Testis (tissue), 2 donors: ENCODE data around the gene POLR3E.

ENCODE experiments used
- POLR2A ChIP-seq: fragments of 450-650 bp; IDR thresholded peaks from one replicate; pipeline ENCODE4 v1.6.1; 2017; ENCODE audit warnings: antibody characterized with exemption, mild to moderate bottlenecking, moderate library complexity
- TF ChIP-seq, protein P1 (sequence below), 3 experiments: fragments of 450-650 bp in 2 of 3; fragments of 200-600 bp in 1 of 3; sonication (generic) in 1 of 3; IDR thresholded peaks; one replicate each; pipeline ENCODE4 v1.5.1; 2016 to 2019; ENCODE audit warnings: antibody characterized with exemption in 3 of 3, mild to moderate bottlenecking in 2 of 3, moderate library complexity in 1 of 3

DNA sequence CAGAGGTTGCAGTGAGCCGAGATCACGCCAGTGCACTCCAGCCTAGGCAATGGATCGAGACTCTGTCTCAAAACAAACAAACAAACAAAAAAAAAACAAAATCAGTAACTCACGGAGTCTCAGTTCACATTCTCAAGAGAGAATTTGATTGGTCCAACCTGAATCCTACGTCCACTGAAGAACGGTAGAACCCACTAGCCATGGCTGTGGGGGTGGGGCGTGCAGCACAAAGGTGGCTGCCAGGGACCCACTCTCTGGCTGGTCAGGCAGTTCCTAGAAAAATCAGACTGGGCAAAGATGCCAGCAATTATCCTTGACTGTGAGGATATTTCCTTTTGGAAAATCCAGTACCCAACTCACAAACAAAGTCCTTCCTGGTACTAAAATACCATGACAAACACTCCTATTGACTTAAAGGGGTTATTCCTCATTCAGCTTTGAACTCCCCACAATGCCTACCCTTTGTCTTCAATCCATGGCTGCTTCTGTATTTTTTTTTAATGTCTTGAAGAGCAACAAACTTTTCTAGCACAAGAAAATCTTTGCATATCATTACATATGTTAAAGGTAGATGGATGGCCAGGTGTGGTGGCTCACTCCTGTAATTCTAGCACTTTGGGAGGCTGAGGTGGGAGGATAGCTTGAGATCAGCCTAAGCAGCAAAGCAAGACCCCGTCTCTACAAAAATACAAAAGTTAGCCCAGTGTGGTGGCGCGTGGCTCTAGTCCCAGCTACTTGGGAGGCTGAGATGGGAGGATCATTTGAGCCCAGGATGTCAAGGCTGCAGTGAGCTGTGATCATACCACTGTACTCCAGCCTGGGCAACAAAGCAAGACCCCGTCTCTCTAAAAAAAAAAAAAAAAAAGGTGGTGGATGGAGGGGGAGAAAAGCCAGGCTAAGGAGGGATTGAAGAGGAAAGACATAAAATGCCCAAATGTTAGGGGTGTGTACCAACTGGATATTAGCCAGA, 3.8 kb upstream of the POLR3E start:
- TF ChIP-seq, protein P1, sequence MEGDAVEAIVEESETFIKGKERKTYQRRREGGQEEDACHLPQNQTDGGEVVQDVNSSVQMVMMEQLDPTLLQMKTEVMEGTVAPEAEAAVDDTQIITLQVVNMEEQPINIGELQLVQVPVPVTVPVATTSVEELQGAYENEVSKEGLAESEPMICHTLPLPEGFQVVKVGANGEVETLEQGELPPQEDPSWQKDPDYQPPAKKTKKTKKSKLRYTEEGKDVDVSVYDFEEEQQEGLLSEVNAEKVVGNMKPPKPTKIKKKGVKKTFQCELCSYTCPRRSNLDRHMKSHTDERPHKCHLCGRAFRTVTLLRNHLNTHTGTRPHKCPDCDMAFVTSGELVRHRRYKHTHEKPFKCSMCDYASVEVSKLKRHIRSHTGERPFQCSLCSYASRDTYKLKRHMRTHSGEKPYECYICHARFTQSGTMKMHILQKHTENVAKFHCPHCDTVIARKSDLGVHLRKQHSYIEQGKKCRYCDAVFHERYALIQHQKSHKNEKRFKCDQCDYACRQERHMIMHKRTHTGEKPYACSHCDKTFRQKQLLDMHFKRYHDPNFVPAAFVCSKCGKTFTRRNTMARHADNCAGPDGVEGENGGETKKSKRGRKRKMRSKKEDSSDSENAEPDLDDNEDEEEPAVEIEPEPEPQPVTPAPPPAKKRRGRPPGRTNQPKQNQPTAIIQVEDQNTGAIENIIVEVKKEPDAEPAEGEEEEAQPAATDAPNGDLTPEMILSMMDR (IDR thresholded peaks at IDR 0.05) = no peak
- no peak for TF ChIP-seq POLR2A
